HG03139 (cell line): ENCODE measurements around the gene MASTL.
"Not testable (repeated sequence)": the region's sequence is repeated elsewhere in the genome, so short reads cannot be mapped to it uniquely, and the experiment has no call there.

Experiments used
- ATAC-seq: cut with Tn5 transposase; IDR thresholded peaks from one replicate; pipeline ENCODE4 v1.9.1; 2021; ENCODE audit not compliant: unreplicated experiment

Gene MASTL

DNA sequence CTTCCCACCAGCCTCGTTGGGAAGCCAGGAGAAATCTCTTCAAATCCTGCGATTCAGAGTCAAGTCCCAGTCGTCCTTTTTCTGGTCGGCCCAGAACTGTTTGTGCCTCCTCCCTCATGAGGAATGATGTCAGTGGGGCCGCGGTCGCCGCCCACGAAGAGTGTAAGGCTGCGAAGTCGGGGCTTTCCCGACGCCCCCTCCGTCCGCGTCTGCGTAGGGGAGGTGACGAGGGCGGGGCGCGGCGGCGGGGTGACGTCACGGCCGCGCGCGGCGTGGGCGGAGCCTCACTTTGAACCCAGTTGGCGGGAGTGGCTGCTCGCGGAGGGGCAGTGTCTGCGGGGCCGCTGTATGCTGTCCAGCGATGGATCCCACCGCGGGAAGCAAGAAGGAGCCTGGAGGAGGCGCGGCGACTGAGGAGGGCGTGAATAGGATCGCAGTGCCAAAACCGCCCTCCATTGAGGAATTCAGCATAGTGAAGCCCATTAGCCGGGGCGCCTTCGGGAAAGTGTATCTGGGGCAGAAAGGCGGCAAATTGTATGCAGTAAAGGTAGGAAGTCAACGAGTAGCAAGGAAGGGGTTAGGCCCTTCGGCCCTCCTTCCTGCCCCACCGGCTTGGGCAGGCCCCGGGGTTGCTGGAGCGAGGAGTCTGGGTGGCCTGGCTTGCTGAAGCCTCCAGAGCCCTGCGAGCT, at the start of gene MASTL:
Gene MASTL, plus strand, starts transcription at position 287 of the 689 bp plus-strand sequence. Its CDS starts 75 bp downstream, at position 362.
- peak; percentile 72 for ATAC-seq

DNA sequence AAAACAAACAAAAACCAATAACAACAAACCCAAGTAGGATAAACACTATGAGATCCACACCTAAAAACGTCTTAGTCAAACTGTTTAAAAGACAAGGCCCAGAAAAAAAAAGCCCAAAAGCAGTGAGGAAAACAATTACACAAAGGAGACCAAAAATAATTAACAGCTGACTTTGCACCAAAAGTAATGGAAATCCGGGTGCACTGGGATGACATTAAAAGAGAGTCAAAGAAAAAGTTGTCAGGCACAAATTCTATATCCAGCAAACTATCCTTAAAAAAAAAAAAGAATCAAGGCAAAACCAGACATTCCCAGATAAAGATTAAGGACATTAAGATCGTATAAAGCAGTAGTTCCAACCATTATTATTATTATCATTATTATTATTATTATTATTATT, 47.0 kb upstream of the MASTL start:
- no peak for ATAC-seq

DNA sequence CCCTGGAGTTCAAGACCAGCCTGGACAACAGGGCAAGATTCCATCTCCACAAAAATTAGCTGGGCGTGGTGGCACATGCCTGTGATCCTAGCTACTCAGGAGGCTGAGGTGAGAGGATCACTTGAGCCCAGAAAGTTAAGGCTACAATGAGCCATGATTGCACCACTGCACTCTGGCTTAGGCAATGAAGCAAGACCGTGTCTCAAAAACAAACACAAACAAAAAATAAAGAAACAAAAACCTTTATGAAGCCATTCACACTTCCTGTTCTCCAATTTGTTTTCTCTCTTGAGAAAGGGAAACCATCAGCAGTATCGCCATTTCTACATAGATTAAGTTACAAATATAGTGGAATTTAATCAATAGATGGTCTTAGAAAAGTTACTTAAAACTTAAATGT, 20.8 kb upstream of the MASTL start:
- ATAC-seq, result no peak

DNA sequence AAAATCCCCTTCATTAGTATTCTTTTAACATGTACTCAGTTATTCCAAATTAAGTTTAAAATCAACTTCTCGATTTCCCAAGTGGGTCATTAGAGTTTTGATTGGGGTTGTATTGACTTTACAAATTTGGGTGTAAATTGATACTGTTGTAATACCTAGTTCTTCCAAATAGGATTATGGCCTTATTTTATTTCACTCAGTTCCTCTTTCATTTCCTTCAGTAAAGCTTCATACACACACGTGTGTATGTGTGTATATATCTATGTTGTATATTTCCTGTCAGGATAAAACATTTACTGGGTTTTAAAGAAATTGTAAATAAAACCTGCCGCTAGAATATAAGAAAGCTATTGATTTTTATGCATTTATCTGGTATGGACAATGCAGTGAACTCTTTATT, 16.9 kb upstream of the MASTL start:
- ATAC-seq, result no peak

DNA sequence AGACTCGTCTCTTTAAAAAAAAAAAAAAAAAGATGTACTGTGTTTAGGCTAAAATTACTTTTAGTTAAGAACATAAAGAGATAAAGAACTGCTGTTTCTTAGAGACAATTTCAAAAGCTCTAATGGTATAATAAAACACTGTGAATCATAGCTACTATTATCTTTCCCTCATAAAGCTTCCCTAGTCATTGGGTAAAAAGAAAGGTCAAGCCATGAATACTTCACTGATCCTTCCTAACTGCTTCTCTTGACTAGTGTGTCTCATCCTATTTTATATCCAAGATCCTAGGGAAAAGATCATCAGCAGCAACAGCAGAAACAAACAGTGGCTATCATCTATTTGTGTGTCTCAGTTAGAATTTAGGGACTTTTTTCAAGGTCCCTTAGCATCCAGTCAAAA, 11.5 kb upstream of the MASTL start:
- no peak for ATAC-seq

DNA sequence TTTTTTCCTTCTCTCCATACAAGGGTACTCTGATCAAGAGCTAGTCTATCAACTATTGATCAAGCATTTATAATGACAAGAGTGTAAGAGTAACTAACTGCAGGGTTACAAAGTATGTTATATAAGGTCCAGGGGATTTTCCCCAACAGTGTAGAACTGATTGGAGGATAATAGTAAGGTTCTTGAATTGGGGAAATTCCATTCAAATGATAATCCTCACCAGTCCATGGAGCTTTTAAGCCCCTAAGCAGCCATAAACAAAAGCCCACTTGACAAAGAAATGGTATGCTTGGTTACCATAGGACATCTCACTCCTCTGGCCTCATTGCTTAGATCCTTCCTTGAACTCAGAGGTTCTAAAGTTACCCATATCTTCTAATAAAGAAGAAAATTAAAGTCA, 9.2 kb upstream of the MASTL start:
- no peak for ATAC-seq

DNA sequence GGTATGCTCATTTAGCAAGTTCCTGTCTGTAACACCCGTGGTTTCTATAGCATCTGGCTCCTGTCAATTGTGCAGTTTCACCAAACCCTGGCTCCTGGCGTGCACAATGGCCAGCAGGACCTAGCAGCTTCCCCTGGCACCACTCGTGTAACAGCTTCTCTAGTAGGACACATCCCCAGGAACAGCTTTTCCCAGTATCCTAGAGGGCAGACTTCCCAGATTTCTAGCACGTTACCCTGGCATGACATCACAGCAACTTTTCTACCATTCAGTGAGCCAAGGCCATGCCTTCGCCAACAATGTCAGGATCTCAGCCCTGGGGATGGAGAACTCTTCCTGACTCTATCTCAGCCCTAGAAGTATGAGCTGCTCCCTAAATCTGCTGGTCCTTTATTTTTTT, 7.5 kb upstream of the MASTL start:
- ATAC-seq, result no peak

DNA sequence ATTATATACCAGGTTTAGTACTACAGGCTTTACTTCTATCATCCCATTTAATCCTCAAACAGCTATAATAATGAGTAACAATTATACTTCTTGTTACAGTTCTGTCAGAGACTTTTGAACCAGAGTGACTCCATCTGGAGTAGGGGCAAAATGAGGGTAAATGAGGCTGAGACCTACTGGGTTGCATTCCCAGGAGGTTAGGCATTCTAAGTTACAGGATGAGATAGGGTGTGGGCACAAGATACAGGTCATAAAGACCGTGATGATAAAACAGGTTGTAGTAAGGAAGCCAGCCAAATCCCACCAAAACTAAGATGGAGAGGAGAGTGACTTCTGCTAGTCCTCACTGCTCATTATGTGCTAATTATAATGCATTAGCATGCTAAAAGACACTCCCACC, 4.9 kb upstream of the MASTL start:
- ATAC-seq, result no peak

DNA sequence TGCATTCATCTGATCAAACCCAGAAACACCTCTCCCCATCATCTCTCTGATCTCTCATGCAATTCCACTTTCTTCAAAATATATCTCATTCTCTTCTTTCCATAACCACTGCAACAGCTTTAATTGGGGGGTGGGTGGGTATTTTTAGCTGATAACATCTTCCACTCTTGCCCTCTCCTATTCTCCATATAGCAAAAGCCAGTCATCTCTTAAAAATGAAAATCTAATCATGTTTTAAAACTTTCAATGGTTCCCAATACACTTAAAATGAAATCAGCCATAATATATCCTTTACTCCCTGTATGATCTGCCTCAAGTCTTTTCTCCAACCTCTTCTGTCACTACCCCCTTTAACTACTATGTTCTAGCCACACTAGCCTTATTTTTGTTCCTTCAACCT, 2.5 kb upstream of the MASTL start:
- no peak for ATAC-seq

DNA sequence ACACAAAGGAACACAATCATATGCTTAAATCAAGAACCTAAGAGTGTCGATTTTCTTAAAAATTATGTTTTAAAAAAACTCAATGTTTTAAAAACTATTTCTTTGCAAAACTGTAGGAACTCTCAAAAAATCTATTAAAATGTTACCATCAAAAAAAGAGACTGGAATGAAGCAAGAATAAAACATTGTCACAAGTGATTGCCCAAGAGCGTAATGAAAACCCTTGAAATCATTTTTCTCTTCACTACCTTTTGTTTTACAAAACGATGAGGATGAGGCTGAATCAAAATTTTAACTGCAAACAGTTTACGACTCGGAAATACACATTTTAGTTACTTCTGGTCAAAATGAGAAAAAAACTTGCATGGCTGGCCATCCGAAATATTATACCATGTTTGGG, 1.8 kb upstream of the MASTL start:
- ATAC-seq, result no peak

DNA sequence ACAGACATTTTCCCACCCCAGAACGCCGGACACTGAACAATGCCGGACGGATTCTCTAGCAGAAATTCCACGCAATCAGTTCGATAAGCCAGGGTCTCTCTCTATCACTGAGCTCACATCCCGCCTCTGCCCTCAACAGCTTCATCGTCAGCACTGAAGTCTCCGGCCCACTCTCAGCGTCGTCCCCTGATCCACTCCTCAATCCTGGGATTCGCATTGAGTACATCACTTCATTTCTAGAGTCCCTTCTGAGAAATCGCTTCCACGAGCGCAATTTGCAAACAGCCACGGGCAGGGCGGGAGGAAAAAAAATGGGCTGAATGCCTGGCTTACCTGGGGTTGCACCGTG, 1.3 kb upstream of the MASTL start:
- ATAC-seq, result peak; percentile 1

DNA sequence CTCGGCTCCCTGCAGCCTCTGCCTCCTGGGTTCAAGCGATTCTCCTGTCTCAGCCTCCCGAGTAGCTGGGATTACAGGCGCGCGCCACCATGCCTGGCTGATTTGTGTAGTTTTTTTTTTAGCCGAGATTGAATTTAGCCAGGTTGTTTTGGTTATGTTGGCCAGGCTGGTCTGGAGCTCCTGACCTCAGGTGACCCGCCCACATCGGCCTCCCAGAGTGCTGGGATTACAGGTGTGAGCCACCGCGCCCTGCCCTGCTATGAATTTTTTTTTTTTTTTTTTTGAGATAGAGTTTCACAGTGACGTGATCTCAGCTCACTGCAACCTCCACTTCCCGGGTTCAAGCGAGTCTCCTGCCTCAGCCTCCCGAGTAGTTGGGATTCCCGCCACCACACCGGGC, 1.4 kb downstream of the MASTL start:
- not testable (repeated sequence) for ATAC-seq

DNA sequence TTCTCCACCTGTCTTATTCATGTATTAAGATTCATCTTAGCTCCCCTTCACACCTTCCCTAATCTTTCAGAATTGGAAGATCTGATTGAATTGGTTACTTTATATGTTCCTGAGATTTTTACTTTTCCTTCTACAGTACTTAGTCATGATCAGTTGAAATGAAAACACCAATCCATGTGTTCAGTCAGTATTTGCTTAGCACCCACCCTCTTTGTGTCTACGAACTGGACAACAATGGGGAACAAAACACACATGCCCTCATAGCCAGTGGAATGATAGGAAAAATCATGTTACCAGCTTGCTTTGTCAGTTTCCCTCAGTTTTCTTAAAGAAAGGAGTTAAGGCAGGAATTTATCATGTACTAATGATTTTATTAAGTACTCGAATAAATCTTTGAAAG, 2.0 kb downstream of the MASTL start:
- no peak for ATAC-seq

DNA sequence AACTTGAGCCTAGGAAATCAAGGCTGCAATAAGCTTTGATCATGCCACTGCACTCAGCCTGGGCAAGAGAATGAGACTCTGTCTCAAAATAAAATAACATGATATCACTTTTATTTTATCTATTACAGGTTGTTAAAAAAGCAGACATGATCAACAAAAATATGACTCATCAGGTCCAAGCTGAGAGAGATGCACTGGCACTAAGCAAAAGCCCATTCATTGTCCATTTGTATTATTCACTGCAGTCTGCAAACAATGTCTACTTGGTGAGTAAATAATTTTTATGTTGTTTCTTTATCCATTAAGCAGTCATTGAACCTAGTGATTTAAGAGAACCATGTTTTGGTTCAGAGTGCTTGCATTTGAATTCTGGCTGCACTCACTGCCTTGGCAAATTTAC, 3.3 kb downstream of the MASTL start:
- ATAC-seq, result no peak

DNA sequence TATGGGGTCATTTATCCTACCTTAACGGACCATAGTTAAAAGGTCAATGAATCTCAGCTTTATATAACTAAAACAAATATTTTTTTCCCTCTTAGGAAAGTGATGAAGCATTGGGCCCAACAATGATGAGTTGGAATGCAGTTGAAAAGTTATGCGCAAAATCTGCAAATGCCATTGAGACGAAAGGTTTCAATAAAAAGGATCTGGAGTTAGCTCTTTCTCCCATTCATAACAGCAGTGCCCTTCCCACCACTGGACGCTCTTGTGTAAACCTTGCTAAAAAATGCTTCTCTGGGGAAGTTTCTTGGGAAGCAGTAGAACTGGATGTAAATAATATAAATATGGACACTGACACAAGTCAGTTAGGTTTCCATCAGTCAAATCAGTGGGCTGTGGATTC, 14.7 kb downstream of the MASTL start:
- no peak for ATAC-seq

DNA sequence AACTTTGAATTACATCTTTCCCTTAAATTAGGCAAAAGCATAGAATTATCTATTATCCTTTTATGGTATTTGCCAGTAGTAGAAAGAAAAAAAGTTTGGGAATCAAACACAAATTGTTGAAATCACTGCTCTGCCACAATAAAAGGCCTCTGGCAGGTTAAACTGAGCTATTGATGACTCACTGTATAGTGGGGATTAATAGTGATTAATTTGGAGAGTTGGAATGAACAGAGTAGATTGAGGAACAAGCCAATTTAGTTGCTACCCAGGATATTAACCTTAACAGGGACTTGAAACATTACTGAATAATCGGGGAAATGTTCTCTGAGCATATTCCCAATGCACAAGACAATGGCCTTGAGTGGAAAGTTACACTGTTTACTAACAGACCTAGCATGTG, 33.1 kb downstream of the MASTL start:
- no peak for ATAC-seq

DNA sequence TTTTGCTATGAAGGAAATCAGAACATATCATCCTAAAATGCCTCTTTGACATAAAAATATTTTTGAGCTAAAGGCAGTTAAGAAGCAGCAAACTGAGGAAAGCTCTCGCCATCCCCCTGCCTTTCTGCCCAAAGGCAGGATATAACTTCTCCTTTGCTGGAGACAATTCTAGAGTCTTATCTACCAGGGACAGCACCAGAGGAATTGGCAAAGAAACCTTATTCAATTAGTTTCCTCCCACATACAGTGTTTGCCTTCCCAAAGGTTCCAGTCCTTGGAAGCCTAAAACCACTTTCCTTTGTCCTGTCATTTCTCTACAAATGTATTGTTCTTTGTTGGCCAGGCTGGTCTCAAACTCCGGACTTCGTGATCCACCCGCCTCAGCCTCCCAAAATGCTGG, 33.7 kb downstream of the MASTL start:
- no peak for ATAC-seq

DNA sequence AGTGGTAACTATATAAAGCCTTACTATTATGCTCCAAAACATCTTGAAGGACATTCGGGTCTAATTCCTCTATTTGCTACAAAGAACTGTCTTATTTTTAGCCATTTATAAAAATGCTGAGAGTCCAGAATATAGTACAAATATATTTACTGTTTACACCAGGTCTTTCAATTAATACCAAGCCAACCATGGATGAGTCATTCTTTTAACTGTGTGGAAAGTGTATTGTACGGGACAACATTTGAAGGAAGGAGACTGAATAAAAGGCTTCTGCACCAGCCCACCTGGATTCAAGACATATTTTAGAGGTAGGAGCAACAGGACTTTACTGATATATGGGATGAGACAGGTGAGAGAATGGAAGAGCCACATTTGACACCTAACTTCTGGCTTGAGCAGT, 35.4 kb downstream of the MASTL start:
- ATAC-seq, result no peak

DNA sequence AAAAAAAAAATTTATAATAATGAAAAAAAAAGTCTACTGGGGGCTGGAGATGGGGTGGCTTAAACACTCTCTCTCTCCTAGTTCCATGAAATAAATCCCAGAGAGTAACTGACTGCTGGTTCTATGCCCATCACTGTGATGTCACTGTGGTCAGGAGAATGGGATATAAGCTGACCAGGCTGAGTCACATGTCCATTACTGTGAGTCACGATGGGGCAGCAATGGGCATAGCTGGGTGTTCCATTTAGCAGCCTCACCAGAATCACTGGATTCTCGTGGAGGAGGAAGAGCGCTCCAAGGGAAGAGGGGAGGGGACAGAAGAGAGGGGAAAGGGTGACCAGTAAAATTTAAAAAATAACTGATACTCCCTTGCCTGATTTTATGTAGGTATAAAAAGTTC, 37.1 kb downstream of the MASTL start:
- ATAC-seq, result no peak

DNA sequence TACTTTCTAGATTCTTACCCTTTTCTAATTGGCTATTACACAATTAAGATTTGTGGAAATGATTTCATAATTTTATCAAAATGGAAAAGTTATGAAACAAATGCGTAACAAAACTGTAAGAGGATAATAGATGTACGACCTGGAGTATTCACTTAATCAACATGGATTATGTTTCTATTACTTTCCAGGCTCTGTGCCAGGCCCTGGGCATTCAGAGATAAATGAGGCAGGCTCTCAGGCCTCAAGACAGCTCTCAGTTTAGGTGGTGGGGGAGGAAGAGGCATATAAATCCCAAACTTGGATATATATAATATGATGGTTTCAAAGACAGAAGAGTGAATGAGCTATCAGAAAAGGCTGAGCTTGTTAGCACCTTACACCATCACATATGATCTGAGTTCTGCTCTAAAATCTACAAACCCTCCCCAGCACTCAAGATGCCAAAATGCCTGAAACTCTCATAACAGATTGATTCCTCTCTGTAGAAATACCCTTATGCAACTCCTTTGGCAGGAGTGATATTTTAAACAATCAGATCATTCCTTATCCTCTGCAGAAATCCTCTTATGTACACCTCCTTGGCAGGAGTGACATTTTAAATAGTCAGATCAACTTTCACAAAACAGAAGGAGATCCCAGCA, 42.9 kb downstream of the MASTL start:
- ATAC-seq, result no peak

DNA sequence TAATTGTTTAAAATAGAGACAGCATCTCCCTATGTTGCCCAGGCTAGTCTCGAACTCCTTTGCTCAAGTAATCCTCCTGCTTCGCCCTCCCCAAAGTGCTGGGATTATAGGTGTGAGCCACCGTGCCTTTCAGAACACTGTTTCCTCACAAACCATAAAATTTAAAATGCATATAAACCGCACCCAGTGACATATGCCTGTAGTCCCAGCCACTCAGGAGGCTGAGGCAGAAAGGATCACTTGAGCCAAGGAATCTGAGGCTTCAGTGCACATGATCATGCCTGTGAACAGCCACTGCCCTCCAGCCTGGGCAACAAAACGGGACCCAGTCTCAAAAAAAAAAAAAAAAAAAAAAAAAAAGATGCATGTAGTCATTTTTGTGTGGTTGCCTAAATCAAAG, 48.7 kb downstream of the MASTL start:
- ATAC-seq, result no peak

DNA sequence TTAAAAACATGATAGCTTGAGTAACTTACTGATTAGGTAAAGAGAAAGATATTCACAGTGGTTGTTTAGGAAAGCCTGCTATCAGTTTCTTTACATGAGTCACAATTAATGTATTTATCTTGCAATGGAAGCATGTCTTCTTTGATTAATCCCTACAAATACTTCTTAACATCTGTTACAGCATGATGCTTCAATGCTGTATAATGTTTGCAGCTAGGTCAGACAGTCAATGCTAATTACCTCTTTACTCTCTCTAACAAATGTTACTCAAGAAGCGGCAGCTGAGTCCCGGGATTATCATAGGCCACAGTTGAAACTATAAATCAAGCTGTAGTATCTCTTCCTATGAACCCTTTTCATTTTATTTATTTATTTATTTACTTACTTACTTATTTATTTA, 52.2 kb downstream of the MASTL start:
- no peak for ATAC-seq

DNA sequence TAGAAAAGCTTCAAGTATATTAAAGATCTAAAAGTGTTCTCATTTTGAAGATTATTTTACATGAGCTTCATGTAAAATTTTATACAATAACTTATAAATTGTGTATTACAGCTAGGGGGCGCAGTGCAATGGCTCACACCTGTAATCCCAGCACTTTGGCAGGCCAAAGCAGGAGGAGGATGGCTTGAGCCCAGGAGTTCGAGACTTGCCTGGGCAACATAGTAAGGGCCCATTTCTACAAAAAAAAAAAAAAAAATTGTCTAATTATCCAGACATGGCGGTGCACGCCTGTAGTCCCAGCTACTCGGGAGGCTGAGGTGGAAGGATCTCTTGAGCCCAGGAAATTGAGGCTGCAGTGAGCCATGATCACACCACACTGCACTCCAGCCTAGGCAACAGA, 68.8 kb downstream of the MASTL start:
- ATAC-seq, result no peak
